GM13977 (cell line): ENCODE data around the gene ACACA.
A peak's percentile ranks its signal among the peaks of the same experiment; 100 is the strongest.

Experiments
- DNase-seq: peaks from one replicate; pipeline ENCODE4 v3.0.0; 2012; ENCODE audit warnings: low spot score
- in situ Hi-C: fragments of 300-500 bp; cut with MboI; formaldehyde crosslinking; loops from one replicate; pipeline ENCODE4 v1.12.0; 2022; ENCODE audit warnings: low sequenced_read_pairs, low pct_unique_long_range_greater_than_20kb, mixed read lengths, inconsistent platforms; ENCODE audit not compliant: unreplicated experiment
- TF ChIP-seq, protein P1 (sequence below): IDR thresholded peaks from 2 replicates; pipeline ENCODE4 v1.5.1; 2012; ENCODE audit warnings: mild to moderate bottlenecking, control low read depth; ENCODE audit not compliant: insufficient read depth; ENCODE audit errors: extremely low read depth, missing control alignments

Gene ACACA

GRCh38 chr17:37399265-37399803, 7.3 kb downstream of the ACACA start:
- DNase-seq: no peak
- TF ChIP-seq, protein P1, sequence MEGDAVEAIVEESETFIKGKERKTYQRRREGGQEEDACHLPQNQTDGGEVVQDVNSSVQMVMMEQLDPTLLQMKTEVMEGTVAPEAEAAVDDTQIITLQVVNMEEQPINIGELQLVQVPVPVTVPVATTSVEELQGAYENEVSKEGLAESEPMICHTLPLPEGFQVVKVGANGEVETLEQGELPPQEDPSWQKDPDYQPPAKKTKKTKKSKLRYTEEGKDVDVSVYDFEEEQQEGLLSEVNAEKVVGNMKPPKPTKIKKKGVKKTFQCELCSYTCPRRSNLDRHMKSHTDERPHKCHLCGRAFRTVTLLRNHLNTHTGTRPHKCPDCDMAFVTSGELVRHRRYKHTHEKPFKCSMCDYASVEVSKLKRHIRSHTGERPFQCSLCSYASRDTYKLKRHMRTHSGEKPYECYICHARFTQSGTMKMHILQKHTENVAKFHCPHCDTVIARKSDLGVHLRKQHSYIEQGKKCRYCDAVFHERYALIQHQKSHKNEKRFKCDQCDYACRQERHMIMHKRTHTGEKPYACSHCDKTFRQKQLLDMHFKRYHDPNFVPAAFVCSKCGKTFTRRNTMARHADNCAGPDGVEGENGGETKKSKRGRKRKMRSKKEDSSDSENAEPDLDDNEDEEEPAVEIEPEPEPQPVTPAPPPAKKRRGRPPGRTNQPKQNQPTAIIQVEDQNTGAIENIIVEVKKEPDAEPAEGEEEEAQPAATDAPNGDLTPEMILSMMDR: no peak
- in situ Hi-C loops: loop anchor here (25.0 kb wide), 1 partner anchor 787 kb away; the partner anchor contains the start of gene MRM1

DNA sequence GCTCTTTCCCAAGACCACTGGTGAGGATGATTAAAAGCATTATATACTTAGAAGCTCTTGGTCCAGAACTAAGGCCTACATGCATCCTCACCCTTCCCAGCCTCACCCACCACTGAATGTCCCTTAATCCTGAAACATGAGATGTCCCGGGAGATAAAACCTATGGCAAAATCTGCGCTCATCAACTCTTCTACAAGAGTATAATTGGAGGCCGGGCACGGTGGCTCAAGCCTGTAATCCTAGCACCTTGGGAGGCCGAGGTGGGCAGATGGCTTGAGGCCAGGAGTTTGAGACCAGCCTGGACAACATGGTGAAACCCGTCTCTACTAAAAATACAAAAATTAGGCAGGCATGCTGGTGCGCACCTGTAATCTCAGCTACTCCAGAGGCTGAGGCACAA, 13.3 kb downstream of the ACACA start:
- DNase-seq: no peak
- in situ Hi-C loops: loop anchor here (25.0 kb wide), 1 partner anchor 781 kb away; the partner anchor contains the start of gene MRM1
- TF ChIP-seq, protein P1: no peak

- DNase-seq: peak; percentile 55
- in situ Hi-C loops: loop anchor here (25.0 kb wide), 1 partner anchor 780 kb away; the partner anchor contains the start of gene MRM1
- TF ChIP-seq, protein P1: no peak
Observed at GRCh38 chr17:37392024-37392590, 14.5 kb downstream of the ACACA start.

DNA sequence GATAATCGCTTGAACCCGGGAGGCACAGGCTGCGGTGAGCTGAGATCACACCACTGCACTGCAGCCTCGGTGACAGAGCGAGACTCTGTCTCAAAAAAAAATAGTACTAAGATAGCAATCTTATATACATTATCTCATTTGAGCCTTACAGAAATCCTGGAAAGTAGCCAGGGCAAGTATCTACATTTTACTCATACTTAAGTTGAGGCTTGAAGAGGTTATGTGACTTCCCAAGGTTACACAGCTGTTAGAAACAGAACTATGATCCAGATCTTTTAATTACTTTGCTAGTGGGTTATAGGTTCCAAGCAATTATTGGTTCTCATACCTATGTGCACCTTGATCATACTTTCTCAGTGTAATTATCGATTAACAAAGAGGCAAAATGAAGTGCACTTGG, 15.5 kb downstream of the ACACA start:
- TF ChIP-seq, protein P1: no peak
- in situ Hi-C loops: loop anchor here (25.0 kb wide), 1 partner anchor 779 kb away; the partner anchor contains the start of gene MRM1
- no peak for DNase-seq

GRCh38 chr17:37389160-37389559, 17.5 kb downstream of the ACACA start:
- in situ Hi-C loops: loop anchor here (25.0 kb wide), 1 partner anchor 777 kb away; the partner anchor contains the start of gene MRM1
- TF ChIP-seq, protein P1: no peak
- DNase-seq: no peak

DNA sequence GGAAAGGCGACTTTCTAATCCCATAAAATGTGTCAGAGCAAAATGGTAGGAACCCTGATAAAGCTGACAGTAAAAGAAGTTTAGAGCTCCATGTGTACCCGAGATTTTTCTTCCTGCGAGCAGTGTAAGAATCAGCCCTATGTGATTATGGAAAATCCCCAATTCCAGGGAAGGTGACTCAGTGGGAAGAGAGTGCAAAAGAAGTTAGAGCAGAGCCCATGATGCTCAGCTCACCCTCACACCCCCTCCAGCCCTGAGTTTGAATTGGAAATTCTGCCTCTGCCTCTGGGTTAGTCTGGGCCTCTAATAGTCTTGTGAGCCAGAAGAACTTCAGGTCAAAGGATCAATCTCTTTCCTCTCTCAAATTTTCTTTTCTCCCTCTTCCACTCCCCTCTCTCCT, 18.4 kb downstream of the ACACA start:
- in situ Hi-C loops: loop anchor here (25.0 kb wide), 1 partner anchor 776 kb away; the partner anchor contains the start of gene MRM1
- DNase-seq: no peak
- TF ChIP-seq, protein P1: no peak
